ENCODE data around the gene BOD1. TPM values are rescaled to one million over a fixed set of nuclear protein-coding genes. Genes with fewer than 3 reads are reported as not detected.

BOD1 gene
- total and polyA plus RNA-seq, 10 of the 15 experiments (the other 5 are each of a cell fraction or from before 2014, with no cell fraction given) = 14.1 to 35.8 (median 29.6) TPM

- no peak overlapping the region for H2AFZ ChIP-seq (ENCODE audit: control insufficient read depth, low read depth, low read length)
- peaks cover 9% of the 10 kb centered on the region for H3K4me1 ChIP-seq (ENCODE audit: control insufficient read depth, insufficient read depth, low read length)
- ChIA-PET SMC1A (ENCODE audit: uncharacterized antibody, unreplicated experiment) (interaction anchor here (0.7 to 17.2 kb wide), 12 partner anchors 9 to 347 kb away, joined by 3 to 199 read pairs (median 5); partner anchors contain the start of gene CPEB4), CTCF (interaction anchor here (0.8 to 17.1 kb wide), 13 partner anchors 10 to 345 kb away, joined by 3 to 267 read pairs (median 6); partner anchors contain the start of gene BOD1), RAD21 (ENCODE audit: unreplicated experiment) (interaction anchor here (1.1 to 5.3 kb wide), 3 partner anchors 257 to 345 kb away, joined by 5 to 50 read pairs (median 15); no protein-coding TSS in a partner anchor), POLR2A (no interaction called here)
- no peak overlapping the region for H3K4me3 ChIP-seq
- H4K20me1 ChIP-seq (ENCODE audit: control insufficient read depth, insufficient read depth) = no peaks in the 10 kb centered on the region
- FAIRE-seq (no peak), ATAC-seq (no peak), DNase-seq (ENCODE audit: low read depth, low spot score) (no peak)
- H3K27me3 ChIP-seq (replicated peaks in 1 of 2; ENCODE audit: control insufficient read depth in 2 of 2, insufficient read depth in 2 of 2, low read length in 1 of 2) = no peaks in the 10 kb centered on the region
- in situ Hi-C loops (cut with MboI) (no loop called here), intact Hi-C loops (cut with micrococcal nuclease; ENCODE audit: unreplicated experiment) (no loop called here)
- H3K4me2 ChIP-seq (ENCODE audit: control insufficient read depth, insufficient read depth) = no peak overlapping the region
- no peaks in the 10 kb centered on the region for H3K79me2 ChIP-seq (ENCODE audit: control insufficient read depth, insufficient read depth, low read length)
- WGBS (ENCODE audit: insufficient coverage, insufficient replicate concordance, low lambda C conversion rate, missing lambda C conversion rate) = 72% methylated on average over 11 of the region's 11 CpGs
- H3K9me3 ChIP-seq (replicated peaks; ENCODE audit: control insufficient read depth, insufficient read depth, low read length) = no peaks in the 10 kb centered on the region
- H3K9ac ChIP-seq (ENCODE audit: control insufficient read depth, insufficient read depth, low read length) = no peak overlapping the region
- no TSS peak for BruUV-seq (replicated peaks)
- H3K36me3 ChIP-seq (ENCODE audit: control insufficient read depth in 2 of 2, insufficient read depth in 2 of 2, low read length in 1 of 2) = no peaks in the 10 kb centered on the region
- no peak overlapping the region for H3K27ac ChIP-seq (ENCODE audit: control insufficient read depth, insufficient read depth)
- TF ChIP-seq CEBPZ (IDR thresholded peaks at IDR 0.05; ENCODE audit: low read depth, low read length) (no peak), SRF (IDR thresholded peaks at IDR 0.05; ENCODE audit: low read depth in 2 of 2, low read length in 2 of 2) (no peak), PAX8 (IDR thresholded peaks at IDR 0.05) (no peak), NFXL1 (IDR thresholded peaks at IDR 0.05; ENCODE audit: borderline replicate concordance) (no peak), NBN (IDR thresholded peaks at IDR 0.05) (no peak), SMC3 (IDR thresholded peaks at IDR 0.05; ENCODE audit: borderline replicate concordance, low read length) (no peak), NR2F1 (conservative IDR thresholded peaks at IDR 0.05) (no peak), CEBPB (IDR thresholded peaks at IDR 0.05; ENCODE audit: borderline replicate concordance in 1 of 2, low read depth in 2 of 2, low read length in 2 of 2) (no peak), SIX5 (IDR thresholded peaks at IDR 0.05; ENCODE audit: low read depth, low read length, severe bottlenecking) (no peak), MEF2A (IDR thresholded peaks at IDR 0.05; ENCODE audit: insufficient read depth, low read depth, low read length) (no peak), FOXM1 (IDR thresholded peaks at IDR 0.05; ENCODE audit: low read depth, low read length) (no peak), SKIL (IDR thresholded peaks at IDR 0.05; ENCODE audit: low read depth, poor library complexity, severe bottlenecking) (no peak), ZBTB4 (CRISPR knock-in tag; IDR thresholded peaks at IDR 0.05) (no peak), PKNOX1 (IDR thresholded peaks at IDR 0.05) (no peak)
Observed at GRCh38 chr5:173627860-173628392, 11.5 kb upstream of the BOD1 start.

Measured in GM12878 (cell line).